GM12873 (cell line): ENCODE measurements around the gene ZNF10.

ENCODE experiments used
- TF ChIP-seq, protein P1 (sequence below): IDR thresholded peaks from 2 replicates; pipeline ENCODE4 v1.5.1; 2012; ENCODE audit warnings: low read depth, mild to moderate bottlenecking, moderate library complexity, low read length, control low read depth; ENCODE audit not compliant: insufficient read depth; ENCODE audit errors: missing control alignments

ZNF10 gene

DNA sequence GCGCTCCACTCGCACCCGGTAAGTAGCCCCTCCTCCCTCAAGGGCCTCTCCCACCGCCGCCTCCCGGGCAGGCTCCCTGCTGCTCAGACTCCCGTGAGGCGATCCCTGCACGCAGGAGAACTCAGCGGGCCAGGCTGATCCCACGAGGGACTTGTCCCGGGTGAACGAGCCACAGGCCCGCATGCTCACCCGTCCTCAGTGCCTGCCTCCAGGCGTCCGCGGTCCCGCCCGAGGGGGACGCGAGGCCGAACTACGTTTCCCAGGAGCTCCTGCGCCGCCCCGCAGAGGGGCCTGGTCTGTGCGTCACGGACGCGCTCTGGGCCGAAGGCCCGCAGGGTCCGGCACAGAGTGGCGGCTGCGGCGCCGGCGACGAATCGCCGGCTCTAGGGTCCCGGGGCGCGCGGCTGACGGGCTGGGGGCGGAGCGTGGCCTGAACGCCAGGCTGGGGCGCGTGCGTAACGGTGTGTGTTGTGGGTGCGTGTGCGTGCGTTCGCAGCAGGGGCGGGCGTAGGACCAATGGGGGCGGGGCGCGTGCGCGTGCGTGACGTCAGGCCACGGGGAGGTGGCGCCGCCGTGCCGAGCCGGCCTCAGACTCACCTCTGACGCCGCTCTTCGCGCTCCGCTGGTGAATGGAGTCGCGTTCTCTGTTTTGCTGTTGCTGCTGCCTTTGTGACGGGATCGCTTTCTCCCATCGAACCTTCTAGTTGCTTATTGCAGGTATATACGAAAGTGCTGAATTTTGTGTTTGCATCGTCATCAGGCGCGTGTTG lies at the start of gene ZNF10, which contains the start of gene ZNF891:
Gene ZNF10, plus strand, starts transcription at position 590 of the 770 bp plus-strand sequence. CDS start 13,866 bp downstream, outside the sequence.
Gene ZNF891, minus strand, starts transcription at position 237 of the 770 bp plus-strand sequence. CDS start 8,356 bp downstream, outside the sequence.
- TF ChIP-seq, protein P1, sequence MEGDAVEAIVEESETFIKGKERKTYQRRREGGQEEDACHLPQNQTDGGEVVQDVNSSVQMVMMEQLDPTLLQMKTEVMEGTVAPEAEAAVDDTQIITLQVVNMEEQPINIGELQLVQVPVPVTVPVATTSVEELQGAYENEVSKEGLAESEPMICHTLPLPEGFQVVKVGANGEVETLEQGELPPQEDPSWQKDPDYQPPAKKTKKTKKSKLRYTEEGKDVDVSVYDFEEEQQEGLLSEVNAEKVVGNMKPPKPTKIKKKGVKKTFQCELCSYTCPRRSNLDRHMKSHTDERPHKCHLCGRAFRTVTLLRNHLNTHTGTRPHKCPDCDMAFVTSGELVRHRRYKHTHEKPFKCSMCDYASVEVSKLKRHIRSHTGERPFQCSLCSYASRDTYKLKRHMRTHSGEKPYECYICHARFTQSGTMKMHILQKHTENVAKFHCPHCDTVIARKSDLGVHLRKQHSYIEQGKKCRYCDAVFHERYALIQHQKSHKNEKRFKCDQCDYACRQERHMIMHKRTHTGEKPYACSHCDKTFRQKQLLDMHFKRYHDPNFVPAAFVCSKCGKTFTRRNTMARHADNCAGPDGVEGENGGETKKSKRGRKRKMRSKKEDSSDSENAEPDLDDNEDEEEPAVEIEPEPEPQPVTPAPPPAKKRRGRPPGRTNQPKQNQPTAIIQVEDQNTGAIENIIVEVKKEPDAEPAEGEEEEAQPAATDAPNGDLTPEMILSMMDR, result no peak

DNA sequence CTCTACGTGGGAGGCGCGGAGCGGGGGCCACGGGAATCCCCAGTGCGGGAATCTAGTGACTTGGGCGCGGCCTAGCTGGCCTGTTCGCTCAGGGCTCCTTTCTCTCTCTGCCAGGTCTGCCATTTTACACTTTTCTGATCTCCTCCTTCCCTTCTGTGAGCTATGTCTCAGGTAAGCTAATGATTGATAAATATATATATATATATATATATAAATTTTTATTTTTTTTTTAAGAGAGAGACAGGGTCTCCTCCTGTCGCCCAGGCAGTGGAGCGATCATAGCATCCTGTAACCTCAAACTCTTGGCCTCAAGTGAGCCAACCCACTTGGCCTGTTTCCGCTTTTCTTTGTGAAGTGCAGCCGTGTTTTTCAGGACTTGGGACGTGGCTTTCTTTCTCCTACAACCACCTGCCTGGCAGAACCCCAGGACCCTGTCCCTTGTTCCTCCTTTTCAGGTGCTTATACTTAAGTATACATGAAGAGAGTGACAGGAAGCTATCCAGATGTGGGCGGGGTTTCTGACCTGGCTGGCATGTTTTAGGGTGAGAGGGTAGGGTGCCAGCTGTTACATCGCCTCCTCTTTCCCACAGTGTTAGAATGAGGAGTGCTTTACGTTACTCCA lies 49.2 kb upstream of the ZNF10 start:
- TF ChIP-seq, protein P1, result no peak

DNA sequence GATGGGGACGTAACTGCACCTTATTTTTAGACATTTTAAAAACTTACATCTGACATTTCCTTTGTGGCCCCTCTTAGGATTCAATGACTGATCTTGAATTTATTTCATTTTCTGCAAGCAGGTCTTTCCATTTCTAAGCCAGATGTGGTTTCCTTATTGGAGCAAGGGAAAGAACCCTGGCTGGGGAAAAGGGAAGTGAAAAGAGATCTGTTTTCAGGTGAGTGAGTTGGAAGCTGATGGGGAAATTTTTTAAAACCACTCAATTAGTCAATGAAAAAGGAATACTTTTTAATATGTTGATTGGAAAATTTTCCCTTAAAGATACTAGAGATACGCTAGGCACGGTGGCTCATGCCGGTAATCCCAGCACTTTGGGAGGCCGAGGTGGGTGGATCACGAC lies 47.1 kb upstream of the ZNF10 start:
- TF ChIP-seq, protein P1, result no peak

DNA sequence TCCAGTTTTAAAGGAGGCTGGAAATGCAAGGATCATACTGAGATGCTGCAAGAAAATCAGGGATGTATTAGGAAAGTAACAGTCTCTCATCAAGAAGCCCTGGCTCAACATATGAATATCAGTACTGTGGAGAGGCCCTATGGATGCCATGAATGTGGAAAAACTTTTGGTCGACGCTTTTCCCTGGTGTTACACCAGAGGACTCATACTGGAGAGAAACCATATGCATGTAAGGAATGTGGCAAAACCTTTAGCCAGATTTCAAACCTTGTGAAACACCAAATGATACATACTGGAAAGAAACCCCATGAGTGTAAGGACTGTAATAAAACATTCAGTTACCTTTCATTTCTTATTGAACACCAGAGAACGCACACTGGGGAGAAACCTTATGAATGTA lies 24.8 kb upstream of the ZNF10 start:
- TF ChIP-seq, protein P1, result no peak

DNA sequence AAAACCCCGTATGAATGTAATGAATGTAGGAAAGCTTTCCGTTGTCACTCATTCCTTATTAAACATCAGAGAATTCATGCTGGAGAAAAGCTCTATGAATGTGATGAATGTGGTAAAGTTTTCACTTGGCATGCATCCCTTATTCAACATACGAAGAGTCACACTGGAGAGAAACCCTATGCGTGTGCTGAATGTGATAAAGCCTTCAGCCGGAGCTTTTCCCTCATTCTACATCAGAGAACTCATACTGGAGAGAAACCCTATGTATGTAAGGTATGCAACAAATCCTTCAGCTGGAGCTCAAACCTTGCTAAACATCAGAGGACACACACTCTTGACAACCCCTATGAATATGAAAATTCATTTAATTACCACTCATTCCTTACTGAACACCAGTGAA lies 24.2 kb upstream of the ZNF10 start:
- TF ChIP-seq, protein P1, result no peak

- TF ChIP-seq, protein P1, result no peak
Measured at GRCh38 chr12:133107121-133107520, 23.3 kb upstream of the ZNF10 start.

- TF ChIP-seq, protein P1, result no peak
Measured at GRCh38 chr12:133108150-133108549, 22.3 kb upstream of the ZNF10 start.
